LNCaP clone FGC (cell line): Measurements from ENCODE around the gene SLC10A7.

ENCODE experiments used
- DNase-seq: peaks from one replicate; pipeline ENCODE4 v3.0.0-alpha.2; 2011; ENCODE audit warnings: low read depth
- H3K4me3 ChIP-seq: 2 replicates; pipeline ENCODE4 v1.5.1; 2011; ENCODE audit warnings: mild to moderate bottlenecking, low read depth, low read length, control low read depth
- TF ChIP-seq, protein P1 (sequence below): IDR thresholded peaks from 2 replicates; pipeline ENCODE4 v1.5.1; 2012; ENCODE audit warnings: mild to moderate bottlenecking; ENCODE audit not compliant: control insufficient read depth, insufficient read depth; ENCODE audit errors: extremely low read depth

SLC10A7 gene

DNA sequence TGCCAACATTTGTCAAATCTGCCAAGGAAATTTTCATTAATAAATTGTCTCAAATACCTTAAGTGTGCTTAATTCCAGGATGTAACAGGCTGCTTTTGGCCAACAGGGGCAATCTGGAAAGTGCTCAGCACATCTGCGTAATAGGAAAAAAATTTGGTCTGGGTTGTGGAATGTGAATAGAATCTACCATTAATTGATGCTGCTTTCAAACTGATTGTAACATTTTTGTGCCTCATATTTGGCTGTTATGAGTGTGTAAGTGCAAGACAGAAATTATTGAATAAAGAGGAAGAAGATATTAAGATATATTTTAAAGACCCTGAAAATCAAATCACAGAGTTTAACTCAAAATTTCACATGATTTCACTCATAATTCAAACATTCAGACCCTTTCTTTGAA, 266.3 kb downstream of the SLC10A7 start:
- no peak overlapping the region for H3K4me3 ChIP-seq
- DNase-seq = no peak
- TF ChIP-seq, protein P1, sequence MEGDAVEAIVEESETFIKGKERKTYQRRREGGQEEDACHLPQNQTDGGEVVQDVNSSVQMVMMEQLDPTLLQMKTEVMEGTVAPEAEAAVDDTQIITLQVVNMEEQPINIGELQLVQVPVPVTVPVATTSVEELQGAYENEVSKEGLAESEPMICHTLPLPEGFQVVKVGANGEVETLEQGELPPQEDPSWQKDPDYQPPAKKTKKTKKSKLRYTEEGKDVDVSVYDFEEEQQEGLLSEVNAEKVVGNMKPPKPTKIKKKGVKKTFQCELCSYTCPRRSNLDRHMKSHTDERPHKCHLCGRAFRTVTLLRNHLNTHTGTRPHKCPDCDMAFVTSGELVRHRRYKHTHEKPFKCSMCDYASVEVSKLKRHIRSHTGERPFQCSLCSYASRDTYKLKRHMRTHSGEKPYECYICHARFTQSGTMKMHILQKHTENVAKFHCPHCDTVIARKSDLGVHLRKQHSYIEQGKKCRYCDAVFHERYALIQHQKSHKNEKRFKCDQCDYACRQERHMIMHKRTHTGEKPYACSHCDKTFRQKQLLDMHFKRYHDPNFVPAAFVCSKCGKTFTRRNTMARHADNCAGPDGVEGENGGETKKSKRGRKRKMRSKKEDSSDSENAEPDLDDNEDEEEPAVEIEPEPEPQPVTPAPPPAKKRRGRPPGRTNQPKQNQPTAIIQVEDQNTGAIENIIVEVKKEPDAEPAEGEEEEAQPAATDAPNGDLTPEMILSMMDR = no peak

DNA sequence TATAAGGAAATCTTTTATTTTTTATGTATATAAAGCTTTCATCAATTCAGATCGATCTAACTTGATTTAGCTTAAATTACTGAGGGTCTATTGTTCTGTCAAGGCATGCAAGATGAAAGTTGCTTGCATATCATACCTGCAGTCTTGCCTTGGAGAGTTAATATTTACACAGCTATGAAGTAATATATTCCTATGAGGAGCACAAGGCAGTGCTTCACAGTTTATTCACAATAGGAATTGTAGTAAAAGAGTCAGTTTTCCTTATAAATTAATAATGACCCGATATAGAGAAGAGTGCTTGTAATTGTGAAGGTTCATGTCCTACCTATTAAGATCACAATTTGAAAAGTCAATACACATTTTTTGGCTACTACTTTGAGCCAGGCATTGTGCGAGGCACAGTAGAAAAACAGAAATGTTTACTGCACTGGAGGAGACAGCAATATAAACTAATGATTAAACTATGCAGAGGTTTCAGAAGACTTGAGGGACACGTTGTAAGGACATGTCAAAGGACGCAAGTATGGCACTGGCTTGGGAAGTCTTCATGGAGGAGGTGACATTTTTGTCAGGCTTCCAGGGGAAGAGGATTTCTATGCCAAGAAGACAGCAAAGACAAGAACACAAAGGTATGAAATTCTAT, 268.6 kb downstream of the SLC10A7 start:
- peak; percentile 32 for DNase-seq
- TF ChIP-seq, protein P1 = no peak
- H3K4me3 ChIP-seq = no peak overlapping the region

DNA sequence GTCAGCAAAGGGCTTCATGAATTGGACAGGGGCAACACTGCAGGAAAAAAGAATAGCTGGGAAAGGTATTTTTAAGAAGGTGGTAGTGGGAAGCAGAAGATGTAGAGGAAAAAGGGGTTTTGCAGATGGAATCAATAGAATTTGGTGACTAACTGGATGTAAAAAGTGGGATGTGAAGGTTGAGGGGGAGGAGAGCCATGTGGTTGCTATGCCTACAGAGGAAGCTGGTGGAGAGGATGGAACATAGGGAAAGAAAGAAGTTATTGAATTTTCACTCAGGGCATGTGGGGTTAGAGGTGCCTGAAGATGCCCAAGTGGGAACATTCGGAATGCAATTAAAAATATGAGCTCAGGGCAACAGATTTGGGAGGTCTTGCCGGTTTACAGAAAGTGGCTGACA, 274.4 kb downstream of the SLC10A7 start:
- TF ChIP-seq, protein P1 = no peak
- DNase-seq = no peak
- no peak overlapping the region for H3K4me3 ChIP-seq

DNA sequence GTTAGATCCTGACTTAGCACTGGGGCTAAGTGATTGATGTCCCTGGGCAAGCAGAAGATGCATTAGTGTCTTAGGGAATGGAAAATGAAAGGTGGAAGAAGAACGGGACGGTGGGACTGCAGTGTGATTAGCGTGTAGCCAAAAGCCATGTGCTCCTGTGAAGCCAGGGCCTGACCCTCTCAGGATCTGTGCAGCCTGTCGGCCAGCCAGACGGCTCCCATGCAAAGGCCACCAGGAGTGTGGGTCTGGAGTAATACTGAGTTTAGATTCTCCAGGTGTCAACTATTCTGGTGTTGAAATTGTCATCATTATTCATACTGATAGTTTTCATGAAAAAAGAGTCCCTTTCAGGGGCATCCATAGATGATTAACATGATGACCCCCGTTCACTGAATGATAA, 275.4 kb downstream of the SLC10A7 start:
- no peak overlapping the region for H3K4me3 ChIP-seq
- DNase-seq = no peak
- TF ChIP-seq, protein P1 = no peak

DNA sequence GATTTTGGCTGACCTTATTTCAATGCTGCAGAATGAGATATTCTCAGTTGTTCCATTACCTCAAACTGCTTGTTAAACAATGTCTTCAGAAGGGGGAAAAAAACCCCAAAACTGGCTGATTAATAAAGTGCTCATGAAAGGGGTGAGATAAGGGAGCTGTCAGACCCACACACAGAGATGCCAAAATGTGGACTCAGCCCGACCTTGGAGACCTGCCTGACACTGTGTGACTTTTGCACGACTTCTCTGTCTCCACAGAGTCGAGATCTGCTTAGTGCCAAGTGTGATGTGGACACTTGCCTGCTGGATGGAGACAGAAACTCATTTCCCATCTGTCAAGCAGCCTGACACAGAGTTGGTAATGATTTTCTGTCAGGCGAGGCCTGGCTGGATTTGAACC, 275.9 kb downstream of the SLC10A7 start:
- DNase-seq = no peak
- TF ChIP-seq, protein P1 = no peak
- H3K4me3 ChIP-seq = no peak overlapping the region

DNA sequence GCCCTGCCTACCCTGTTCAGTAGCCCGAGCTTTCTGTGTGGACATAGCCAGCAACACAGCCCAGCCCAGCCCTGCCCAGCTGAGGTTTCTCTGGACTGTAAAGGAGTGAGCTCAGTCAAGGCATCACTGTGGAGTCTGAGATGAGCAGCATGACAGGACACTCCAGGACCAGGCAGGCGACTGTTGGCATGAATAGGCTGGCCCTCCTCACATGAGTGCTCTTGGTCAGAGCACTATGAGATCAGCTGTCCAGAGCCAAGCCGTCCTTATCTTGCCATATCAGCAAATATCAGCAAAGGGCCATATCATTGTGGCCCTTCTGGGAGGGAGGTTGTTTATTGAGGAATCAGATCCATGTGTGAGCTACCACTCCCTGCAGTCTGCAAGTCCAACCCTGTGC, 276.5 kb downstream of the SLC10A7 start:
- TF ChIP-seq, protein P1 = no peak
- no peak overlapping the region for H3K4me3 ChIP-seq
- peak; percentile 83 for DNase-seq

DNA sequence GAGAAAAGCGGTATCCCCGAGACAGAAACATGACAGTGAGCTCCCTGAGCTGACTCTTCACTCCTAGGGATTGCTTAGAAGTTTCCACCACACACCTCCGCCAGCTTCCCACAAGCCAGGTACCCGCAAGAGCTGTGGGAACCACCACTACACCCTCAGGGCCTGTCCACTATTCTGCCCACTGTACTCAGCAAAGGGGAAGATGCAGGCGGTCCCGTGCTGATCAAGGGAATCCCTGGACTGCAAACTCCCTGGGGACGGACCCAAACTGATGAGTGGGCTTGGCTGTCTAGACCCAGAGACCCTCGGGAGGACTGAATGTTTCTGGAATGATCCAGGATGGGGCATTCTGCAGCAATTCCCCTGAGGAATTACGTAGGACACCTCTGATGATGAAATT, 277.2 kb downstream of the SLC10A7 start:
- DNase-seq = no peak
- no peak overlapping the region for H3K4me3 ChIP-seq
- TF ChIP-seq, protein P1 = no peak
